ENCODE data around the gene BLM. TPM values are rescaled to one million over a fixed set of nuclear protein-coding genes. Genes with fewer than 3 reads are reported as not detected.

Gene BLM
- total and polyA plus RNA-seq, 2 donors (not counting 1 experiment from before 2014, with no cell fraction given) = 1.5 to 1.7 TPM

- Histone ChIP-seq H4K20me1 (ENCODE audit: control insufficient read depth, extremely low read depth, insufficient read depth, low read length) (no peaks in the 10 kb centered on the region), H3K27ac (ENCODE audit: insufficient read depth, low read length) (no peak overlapping the region), H3K4me1 (ENCODE audit: control insufficient read depth, extremely low read depth, insufficient read depth, low read length) (no peaks in the 10 kb centered on the region), H3K27me3 (ENCODE audit: control insufficient read depth, insufficient read depth, low read length) (no peaks in the 10 kb centered on the region), H3K9ac (ENCODE audit: insufficient read depth, low read length) (no peak overlapping the region), H3K4me3 (replicated peaks in 1 of 4; ENCODE audit: control extremely low read depth in 1 of 4, insufficient read depth in 1 of 4, low read depth in 3 of 4, low read length in 4 of 4) (no peak overlapping the region), H2AFZ (ENCODE audit: low read length) (no peak overlapping the region), H3K36me3 (ENCODE audit: control insufficient read depth, insufficient read depth, low read length) (no peaks in the 10 kb centered on the region), H3K9me3 (ENCODE audit: control insufficient read depth, insufficient read depth, low read depth, low read length) (no peaks in the 10 kb centered on the region), H3K79me2 (ENCODE audit: control insufficient read depth, insufficient read depth, low read length) (no peaks in the 10 kb centered on the region), H3K4me2 (ENCODE audit: extremely low read depth, insufficient read depth, low read length) (no peak overlapping the region)
- TF ChIP-seq CTCF (conservative IDR thresholded peaks at IDR 0.05 in 1 of 2, IDR thresholded peaks at IDR 0.05 in 1 of 2; ENCODE audit: low read depth in 1 of 2, low read length in 2 of 2) (no peak), EZH2 (IDR thresholded peaks at IDR 0.05; ENCODE audit: low read length, missing control alignments) (no peak)
- DNase-seq (ENCODE audit: low read depth in 2 of 2) = no peak
These were observed 72.9 kb downstream of the BLM start for GRCh38 chr15:90790057-90790456.

GRCh38 chr15:90790561-90790960, 73.4 kb downstream of the BLM start:
- no peak overlapping the region for H3K4me3 ChIP-seq (replicated peaks in 1 of 4; ENCODE audit: control extremely low read depth in 1 of 4, insufficient read depth in 1 of 4, low read depth in 3 of 4, low read length in 4 of 4)
- H3K4me2 ChIP-seq (ENCODE audit: extremely low read depth, insufficient read depth, low read length) = no peak overlapping the region
- no peaks in the 10 kb centered on the region for H3K4me1 ChIP-seq (ENCODE audit: control insufficient read depth, extremely low read depth, insufficient read depth, low read length)
- H3K27me3 ChIP-seq (ENCODE audit: control insufficient read depth, insufficient read depth, low read length) = no peaks in the 10 kb centered on the region
- TF ChIP-seq EZH2 (IDR thresholded peaks at IDR 0.05; ENCODE audit: low read length, missing control alignments) = no peak
- TF ChIP-seq CTCF (conservative IDR thresholded peaks at IDR 0.05 in 1 of 2, IDR thresholded peaks at IDR 0.05 in 1 of 2; ENCODE audit: low read depth in 1 of 2, low read length in 2 of 2) = no peak
- DNase-seq (ENCODE audit: low read depth in 2 of 2) = no peak
- no peak overlapping the region for H2AFZ ChIP-seq (ENCODE audit: low read length)
- H4K20me1 ChIP-seq (ENCODE audit: control insufficient read depth, extremely low read depth, insufficient read depth, low read length) = no peaks in the 10 kb centered on the region
- H3K9ac ChIP-seq (ENCODE audit: insufficient read depth, low read length) = no peak overlapping the region
- H3K36me3 ChIP-seq (ENCODE audit: control insufficient read depth, insufficient read depth, low read length) = no peaks in the 10 kb centered on the region
- H3K9me3 ChIP-seq (ENCODE audit: control insufficient read depth, insufficient read depth, low read depth, low read length) = no peaks in the 10 kb centered on the region
- no peak overlapping the region for H3K27ac ChIP-seq (ENCODE audit: insufficient read depth, low read length)
- no peaks in the 10 kb centered on the region for H3K79me2 ChIP-seq (ENCODE audit: control insufficient read depth, insufficient read depth, low read length)

GRCh38 chr15:90794538-90794937, 77.4 kb downstream of the BLM start:
- Histone ChIP-seq H3K4me1 (ENCODE audit: control insufficient read depth, extremely low read depth, insufficient read depth, low read length) (no peaks in the 10 kb centered on the region), H3K27me3 (ENCODE audit: control insufficient read depth, insufficient read depth, low read length) (no peaks in the 10 kb centered on the region), H2AFZ (ENCODE audit: low read length) (no peak overlapping the region)

More at GRCh38 chr15:90794538-90794937, 77.4 kb downstream of the BLM start:
- no peak overlapping the region for H3K4me3 ChIP-seq (replicated peaks in 1 of 4; ENCODE audit: control extremely low read depth in 1 of 4, insufficient read depth in 1 of 4, low read depth in 3 of 4, low read length in 4 of 4)
- H3K9ac ChIP-seq (ENCODE audit: insufficient read depth, low read length) = no peak overlapping the region
- H4K20me1 ChIP-seq (ENCODE audit: control insufficient read depth, extremely low read depth, insufficient read depth, low read length) = no peaks in the 10 kb centered on the region
- H3K79me2 ChIP-seq (ENCODE audit: control insufficient read depth, insufficient read depth, low read length) = no peaks in the 10 kb centered on the region
- H3K4me2 ChIP-seq (ENCODE audit: extremely low read depth, insufficient read depth, low read length) = no peak overlapping the region
- no peaks in the 10 kb centered on the region for H3K36me3 ChIP-seq (ENCODE audit: control insufficient read depth, insufficient read depth, low read length)
- no peak overlapping the region for H3K27ac ChIP-seq (ENCODE audit: insufficient read depth, low read length)
- no peak for DNase-seq (ENCODE audit: low read depth in 2 of 2)
- TF ChIP-seq EZH2 (IDR thresholded peaks at IDR 0.05; ENCODE audit: low read length, missing control alignments) (no peak), CTCF (conservative IDR thresholded peaks at IDR 0.05 in 1 of 2, IDR thresholded peaks at IDR 0.05 in 1 of 2; ENCODE audit: low read depth in 1 of 2, low read length in 2 of 2) (no peak)
- no peaks in the 10 kb centered on the region for H3K9me3 ChIP-seq (ENCODE audit: control insufficient read depth, insufficient read depth, low read depth, low read length)
